ENCODE data around the gene TEKT5.
"Not testable (repeated sequence)": the region's sequence is repeated elsewhere in the genome, so short reads cannot be mapped to it uniquely, and the experiment has no call there.

Gene TEKT5

DNA sequence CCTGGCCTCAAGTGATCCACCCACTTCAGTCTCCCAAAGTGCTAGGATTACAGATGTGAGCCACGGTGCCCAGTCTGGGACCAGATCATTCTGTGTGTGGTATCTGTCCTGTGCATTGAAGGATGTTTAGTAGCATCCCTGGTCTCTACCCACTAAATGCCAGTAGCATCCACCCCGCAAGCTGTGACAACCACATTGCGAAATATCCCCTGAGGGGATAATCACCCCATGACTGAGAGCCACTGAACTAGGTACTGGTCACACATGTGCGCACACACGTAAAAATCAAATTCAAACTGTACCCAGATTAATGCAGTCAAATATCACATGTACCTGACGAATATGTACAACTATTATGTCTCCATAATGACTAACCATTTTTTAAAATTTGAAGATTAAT is 35.8 kb downstream of the TEKT5 start:
- no peak for DNase-seq (ENCODE audit: low read depth)

DNA sequence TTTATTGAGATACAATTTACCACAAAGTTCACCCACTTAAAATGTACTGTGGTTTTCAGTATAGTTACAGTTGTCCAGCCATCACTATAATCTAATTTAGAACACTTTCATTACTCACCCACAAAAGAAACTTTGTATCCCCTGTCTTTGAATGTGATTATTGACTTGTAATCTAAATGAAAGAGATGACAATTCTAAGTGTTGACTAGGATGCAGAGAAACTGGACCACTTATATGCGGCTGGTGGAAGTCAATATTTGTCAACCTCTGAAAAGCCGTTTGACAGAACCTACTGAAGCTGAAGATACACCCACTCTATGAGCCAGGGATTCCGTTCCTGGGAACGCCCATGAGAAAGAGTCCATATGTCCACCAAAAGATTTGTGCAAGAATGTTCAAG is 36.8 kb downstream of the TEKT5 start:
- DNase-seq (ENCODE audit: low read depth): no peak

DNA sequence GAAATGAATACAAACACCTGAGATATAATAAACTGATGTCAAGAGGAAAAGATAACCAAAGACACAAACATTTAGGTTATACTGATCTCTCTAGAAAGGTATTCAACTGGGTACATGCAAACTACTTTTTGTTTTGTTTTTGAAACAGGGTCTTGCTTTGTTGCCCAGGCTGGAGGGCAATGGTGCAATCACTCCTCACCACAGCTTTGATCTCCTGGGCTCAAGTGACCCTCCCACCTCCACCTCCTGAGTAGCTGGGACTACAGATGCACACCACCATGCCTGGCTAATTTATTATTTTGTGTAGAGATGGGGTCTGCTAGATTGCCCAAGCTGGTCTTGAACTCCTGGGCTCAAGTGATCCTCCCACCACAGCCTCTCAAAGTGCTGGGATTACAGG is 38.1 kb downstream of the TEKT5 start:
- no peak for DNase-seq (ENCODE audit: low read depth)

DNA sequence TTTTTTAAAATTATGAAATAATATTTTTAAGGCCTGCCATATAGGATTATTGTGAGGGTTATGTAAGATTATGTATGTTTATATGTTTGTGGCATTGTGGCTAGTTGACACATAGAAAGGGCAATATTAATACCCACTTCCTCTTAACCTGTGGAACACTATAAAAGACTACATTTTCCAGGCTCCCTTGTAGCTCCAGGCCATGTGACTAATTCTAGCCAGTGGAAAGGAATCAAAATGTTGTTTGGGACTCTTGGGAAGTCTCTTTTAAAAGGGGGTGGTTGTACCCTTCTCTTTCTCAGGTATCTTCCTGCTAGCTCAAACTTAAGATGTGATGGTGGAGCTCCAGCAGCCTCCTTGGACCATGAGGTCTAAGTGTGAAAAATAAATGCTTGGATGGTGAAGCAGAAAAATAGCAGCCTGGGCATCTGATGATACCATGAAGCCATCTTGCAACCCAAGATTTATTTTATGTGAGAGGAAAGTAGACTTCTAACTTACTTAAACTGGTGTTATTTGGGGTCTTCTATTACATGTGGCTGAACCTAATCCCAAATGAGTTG is 39.2 kb downstream of the TEKT5 start:
- no peak for DNase-seq (ENCODE audit: low read depth)

DNA sequence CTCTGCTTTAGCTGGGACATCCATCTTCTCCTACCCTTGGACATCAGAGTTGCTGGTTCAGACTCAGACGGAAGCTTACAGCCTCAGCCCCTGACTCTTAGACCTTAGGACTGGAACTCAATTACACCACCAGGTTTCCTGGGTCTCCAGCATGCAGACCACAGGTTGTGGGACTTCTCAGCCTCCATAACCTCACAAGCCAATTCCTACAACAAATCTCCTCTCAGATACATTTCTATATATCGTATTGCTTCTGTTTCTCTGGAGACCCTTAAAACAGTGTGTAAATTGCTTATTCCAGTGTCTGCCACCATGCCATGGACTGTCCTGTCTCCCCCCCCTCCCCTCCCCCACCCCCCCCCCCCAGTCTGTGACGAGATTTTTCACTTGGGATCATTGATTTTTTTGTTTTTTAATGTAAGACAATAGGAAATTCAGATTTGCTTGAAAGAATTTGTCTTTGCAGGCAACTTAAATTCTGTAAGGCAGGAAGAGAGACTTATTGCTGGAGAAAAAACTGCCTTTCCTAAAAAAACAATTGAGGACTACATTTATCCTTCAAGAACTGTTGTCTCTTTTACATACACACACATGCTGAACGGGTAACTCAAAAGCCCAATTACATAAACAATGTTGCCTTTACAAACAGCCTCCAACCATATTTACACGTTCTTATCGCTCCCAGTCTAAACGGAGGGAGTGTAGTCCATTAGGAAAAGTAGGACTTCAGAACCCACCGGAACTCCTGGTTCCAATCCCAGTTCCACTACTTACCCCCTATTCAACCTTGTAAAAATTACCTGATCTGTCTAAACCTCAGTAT is 39.9 kb downstream of the TEKT5 start:
- DNase-seq (ENCODE audit: low read depth): no peak

DNA sequence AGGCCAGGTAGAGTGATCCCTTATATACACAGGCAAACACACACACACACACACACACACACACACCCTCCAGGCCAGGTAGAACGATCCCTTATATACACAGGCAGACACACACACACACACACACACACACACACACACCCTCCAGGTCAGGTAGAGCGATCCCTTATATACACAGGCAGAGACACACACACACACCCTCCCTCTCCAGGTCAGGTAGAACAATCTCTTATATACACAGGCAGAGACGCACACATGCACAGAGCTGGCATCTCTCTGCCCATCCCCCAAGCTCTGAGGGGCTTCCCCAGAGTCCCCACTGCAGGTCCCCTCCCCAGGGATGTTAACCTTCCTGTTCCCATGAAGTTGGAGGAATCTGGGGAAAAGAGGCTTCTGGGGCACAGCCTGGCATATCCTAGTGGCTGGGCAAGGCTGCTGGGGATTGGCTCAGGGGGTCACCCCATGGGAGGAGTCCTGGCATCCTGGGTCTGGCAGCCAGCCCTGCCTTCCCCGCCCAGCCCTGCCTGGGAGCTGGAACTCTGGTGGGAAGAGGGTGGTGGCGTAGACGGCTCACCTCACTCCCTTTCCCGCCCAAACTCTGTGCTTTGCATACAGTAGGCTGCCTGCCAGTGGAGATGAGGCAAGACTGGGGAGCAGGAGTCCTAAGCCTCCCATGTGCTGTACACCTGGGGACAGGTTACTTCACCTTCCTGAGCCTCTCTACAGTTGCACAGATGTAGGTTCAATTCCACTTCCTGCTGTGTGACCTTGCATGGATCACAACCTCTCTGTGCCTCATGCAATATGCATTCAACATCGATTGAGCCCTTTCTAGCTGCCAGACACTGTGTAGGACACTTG is 41.8 kb downstream of the TEKT5 start:
- no peak for DNase-seq (ENCODE audit: low read depth)

DNA sequence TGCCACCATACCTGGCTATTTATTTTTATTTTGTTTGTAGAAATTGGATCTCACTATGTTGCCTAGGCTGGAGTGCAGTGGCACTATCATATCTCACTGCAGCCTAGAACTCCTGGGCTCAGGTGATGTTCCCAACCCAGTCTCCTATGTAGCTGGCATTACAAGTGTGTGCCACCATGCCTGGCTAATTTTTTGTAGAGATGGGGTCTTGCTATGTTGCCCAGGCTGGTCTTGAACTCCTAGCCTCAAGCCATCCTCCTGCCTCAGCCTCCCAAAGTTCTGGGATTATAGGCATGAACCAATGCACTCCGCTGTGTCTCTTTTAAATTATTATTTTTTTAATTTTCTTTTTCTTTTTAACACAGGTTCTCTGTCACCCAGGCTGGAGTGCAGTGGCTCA is 45.6 kb downstream of the TEKT5 start:
- DNase-seq (ENCODE audit: low read depth): not testable (repeated sequence)

DNA sequence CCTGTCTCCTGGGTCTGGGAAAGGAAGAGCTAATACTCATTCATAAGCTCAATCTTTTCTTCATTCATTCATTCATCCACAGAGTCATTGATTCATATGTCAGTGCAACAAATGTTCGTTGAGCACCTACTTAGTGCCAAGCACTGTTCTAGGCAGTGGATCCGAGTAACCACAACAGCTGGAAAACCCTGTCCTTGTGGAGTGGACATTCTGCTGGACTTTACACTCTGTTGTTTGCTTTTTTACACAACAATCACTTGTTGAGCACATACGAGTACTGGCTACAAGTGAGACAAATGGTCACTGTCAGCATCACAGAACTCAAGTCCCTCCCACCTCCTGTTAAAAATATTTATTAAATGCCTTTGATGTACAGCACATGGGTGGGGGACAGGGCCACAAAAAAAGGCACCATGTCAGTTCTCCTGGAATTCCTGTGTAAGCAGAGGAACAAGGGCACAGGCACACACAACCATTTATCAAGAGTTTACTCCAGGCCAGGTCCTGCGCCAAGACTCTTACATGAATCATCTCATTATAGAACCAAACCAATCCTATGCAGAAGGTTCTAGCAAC is 46.9 kb downstream of the TEKT5 start:
- no peak for DNase-seq (ENCODE audit: low read depth)

DNA sequence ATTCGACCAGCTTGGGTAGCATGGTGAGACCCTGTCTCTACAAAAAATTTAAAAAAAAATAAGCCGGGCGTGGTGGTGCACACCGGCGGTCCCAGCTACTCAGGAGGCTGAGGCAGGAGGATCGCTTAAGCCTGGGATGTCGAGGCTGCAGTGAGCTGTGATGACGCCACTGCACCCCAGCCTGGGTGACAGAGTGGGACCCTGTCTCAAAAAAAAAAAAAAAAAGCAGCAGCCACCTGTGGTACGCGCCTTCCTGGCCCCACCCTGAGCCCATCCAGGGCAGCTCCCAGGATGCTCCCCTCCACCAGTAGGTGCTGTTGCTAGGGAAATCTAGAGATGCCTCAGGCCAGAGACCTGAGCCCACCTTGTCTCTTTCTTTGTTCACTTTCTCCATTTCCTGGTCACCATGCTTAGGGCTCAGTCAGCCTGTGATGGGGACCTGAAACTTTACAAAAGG is 47.4 kb downstream of the TEKT5 start:
- DNase-seq (ENCODE audit: low read depth): no peak

DNA sequence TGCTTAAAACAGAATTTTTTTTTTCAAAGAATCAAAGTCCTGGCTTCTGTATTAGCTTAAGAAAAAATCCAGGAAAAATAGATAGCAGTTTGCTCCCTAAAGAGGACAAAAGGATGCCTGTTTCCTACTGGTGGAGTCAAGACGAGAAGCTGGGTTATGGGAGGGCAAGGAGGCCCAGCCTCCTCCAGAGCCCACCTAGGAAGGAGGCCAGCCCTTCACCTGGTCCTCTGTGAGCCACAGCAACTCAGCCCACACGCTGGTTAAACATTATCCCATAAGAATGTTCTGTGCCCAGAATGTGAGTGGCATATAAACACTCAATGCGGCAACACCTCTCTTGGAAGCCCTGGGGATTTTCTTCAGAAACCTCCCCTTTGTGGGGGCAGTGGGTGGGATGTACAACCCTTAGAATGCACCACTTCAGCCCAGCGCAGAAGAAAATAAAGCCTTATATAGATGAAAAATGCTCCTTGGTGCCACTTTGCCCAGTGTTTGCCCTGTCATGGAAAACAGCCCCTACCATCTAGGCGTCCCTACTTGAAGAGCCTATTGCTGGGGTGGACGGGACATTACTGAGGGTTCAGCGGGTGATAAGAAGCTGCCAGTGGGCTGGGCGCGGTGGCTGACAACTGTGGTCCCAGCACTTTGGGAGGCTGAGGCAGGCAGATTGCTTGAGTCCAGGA is 48.0 kb downstream of the TEKT5 start:
- no peak for DNase-seq (ENCODE audit: low read depth)

DNA sequence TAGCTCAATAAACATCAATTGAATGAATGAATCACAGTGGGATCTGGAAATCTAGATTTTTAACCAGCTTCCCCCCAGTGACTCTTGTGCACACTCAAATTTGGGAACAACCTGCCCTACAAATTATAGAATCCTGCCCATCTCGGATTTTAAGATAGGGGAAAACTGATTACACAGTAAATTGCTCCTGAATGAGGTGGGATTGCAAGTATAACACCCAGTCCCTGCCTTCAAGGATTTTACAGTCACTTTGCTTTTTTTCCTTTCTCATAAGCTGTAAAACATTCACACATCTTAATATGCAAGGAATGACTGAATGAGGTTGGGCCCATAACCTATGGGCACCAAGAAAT is 48.5 kb downstream of the TEKT5 start:
- no peak for DNase-seq (ENCODE audit: low read depth)

DNA sequence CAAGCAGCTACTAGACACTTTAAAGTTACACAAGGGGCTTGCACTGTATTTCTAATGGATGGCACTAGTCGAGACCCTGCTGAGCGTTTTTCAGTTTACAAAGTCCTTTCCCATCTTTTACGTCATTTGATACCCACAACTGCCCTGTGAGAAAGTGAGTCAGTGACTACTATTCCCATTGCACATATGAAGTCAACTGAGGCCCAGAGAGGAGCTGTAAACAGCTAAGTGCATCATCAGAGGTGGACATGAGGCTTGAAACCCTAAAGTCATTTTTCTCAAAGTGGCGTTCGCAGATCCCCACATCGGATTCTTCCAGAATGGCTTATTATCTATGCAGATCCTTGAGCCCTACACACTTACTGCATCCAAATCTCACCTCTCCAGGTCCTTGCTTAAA is 50.6 kb downstream of the TEKT5 start:
- no peak for DNase-seq (ENCODE audit: low read depth)

DNA sequence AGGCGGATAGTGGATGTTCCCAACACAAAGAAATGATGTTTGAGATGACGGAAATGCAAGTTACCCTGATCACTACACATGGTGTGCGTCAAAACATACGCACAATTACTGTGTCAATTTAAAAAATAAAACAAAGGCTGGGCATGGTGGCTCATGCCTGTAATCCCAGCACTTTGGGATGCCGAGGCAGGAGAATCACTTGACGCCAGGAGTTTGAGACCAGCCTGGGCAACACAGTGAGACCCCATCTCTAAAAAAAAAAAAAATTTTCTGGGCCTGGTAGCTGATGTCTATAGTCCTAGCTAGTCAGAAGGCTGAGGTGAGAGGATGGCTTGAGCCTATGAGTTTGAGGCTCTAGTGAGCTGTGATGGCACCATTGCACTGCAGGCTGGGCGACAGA is 51.8 kb downstream of the TEKT5 start:
- DNase-seq (ENCODE audit: low read depth): no peak

DNA sequence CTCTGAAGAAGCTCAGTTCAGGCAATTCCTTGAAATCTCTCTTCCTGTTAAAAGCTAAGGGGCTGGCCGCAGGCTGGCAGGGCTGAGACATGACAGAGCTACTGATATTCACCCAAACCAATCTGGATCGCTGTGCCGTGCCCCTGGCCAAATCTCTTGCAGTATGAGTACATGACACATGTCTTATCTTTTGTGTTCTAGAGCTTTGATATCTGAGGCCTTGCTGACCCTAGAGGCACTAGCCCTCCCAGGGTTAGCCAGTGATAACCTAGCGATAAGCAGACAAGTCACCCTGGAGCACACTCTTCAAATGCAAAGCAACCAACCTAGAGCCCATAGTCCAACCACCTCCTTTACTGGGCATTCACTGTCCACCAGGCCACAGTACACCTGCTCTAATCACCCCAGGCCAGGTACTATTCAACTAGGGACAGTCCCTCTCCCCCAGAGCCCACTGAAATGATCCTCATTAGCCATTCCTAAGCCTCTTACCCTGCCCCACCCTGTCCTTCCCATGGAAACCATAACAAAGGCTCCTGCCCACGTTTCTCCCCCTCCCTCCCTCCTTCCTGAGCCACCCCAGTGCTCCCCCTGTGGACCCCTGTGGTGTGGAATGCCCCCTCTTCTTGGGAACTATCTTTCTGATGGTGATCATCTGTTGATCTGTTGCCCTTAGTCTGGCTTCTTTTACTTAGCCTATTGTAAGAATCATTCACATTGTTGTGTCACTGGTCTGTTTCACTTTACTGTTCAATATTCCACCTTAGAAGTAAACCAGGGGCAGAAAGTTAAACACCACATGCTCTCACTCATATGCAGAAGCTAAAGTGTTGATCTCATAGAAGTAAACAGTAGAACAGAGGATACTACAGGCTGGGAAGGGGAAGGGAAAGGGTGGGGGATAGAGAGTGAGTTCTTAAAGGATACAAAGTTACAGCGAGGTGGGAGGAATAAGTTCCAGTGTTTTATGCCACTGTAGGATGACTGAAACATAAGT is 52.5 kb downstream of the TEKT5 start:
- no peak for DNase-seq (ENCODE audit: low read depth)

DNA sequence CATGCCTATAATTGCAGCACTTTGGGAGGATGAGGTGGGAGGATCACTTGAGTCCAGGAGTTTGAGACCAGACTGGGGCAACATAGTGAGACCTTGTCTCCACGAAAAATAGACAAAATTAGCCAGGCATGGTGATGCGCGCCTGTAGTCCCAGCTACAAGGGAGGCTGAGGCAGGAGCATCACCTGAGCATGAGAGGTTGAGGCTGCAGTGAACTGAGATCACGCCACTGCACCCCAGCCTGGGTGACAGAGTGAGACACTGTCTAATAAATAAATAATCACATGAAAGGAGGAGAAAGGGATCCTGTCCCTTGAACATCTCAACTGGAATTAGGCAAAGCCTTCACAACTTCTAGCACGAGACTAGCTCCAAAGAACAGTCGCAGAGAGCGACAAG is 53.2 kb downstream of the TEKT5 start:
- DNase-seq (ENCODE audit: low read depth): no peak

DNA sequence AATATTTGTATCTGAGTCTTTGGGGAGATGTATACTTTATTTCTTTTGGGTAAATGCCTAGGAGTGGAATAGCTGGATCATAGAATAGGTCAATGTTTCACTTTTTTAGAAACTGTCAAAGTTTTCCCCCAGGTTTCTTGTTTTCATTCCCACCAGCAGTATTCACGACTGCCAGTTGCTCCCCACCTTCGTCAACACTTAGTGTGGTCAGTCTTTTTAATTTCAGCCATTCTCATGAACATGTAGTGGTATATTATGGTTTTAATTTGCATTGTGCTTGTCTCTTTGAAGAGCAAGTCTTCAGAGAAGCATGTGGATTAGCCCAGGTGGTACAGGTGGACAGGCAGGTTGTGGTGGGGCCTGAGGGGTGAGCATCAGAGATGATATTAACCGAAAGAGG is 53.8 kb downstream of the TEKT5 start:
- DNase-seq (ENCODE audit: low read depth): no peak

DNA sequence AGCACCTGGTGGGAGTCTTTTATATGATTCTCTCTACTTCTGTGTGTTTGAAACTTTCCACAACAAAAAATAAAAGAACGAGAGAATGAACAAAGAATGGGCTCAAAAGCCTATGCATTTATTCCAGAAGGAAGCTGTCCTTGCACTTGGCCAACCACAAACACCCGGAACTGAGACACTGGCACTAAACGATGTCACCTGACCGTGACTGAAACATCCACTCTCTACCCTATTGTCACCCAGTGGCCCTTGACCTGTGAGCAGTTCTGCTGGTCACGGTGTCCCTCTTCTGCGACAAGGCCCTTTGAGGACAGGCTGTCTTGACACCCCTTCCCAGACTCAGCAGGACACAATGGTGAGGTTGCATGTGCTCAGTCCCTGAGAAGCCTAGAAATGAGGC is 56.6 kb downstream of the TEKT5 start:
- DNase-seq (ENCODE audit: low read depth): no peak

DNA sequence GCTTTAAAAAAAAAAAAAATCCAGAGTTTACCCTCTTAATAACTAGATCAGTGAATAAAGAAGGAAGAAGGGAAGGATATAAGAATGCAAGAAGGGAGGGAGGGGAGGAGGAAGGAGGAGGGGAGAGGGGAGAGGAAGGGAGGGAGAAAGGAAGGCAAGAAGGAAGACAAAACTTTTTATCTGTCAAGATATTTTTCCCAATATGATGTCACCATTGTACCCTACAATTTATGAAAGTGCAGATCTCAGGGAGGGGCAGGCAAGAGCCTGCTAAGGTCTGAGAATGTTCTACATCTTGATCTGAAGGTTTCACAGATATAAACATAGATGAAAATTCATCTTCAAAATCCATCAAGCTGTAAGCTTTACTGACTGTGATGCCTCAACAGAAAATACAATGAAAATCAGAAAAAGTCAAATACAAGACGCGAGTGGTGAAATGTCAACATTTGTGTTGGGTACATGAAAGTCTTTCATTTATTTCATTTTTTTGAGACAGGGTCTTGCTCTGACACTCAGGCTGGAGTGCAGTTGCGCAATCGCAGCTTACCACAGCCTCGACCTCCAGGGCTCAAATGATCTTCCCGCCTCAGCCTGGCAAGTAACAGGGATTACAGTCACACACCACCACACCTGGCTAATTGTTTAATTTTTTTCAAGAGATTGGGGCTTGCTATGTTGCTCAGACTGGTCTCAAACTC is 57.2 kb downstream of the TEKT5 start:
- DNase-seq (ENCODE audit: low read depth): no peak

DNA sequence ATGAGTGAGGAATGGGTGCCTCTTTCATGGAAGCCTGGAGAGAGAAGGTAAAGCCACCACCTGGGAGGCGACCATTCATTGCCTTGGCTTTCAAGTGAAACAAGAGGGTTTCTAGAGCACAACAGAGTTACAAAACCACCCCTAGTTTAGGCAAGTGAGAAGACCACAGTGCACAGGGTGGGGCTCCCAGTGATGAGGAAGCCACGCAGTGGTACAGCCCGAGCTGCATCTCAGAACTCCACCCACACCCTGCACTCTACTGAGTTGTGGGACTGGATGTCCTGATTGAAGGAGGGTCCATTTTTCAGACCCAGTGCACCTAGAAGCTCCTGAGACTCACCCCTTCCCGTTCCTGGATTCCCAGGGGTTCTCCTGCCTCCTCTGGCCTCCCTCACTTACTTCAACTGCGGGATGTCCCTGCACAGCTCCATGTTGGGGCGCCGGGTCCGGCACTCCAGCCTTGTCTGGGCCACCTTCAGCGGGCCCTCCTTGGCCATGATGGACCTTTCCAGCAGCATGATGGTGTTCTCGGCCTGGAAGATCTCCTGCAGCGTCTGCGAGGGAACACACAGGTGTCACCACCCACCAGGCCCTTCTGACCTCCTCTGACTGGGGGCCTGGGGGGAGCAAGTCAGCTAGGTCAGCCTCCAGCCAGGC is 59.2 kb downstream of the TEKT5 start:
- no peak for DNase-seq (ENCODE audit: low read depth)

DNA sequence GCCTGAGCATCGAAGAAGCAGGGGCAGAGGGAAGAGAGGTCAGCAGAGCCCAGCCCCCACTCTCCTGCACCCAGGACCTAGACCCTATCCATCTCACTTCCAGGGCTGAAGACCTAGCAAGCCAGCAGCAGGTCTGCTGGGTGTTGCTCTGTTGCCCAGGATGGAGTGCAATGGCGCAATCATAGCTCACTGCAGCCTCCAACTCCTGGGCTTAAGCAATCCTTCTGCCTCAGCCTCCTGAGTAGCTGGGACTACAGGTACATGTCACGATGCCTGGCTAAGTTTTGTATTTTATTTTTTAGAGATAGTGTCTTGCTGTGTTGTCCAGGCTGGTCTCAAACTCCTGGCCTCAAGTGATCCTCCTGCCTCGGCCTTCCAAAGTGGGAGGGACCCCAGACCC is 61.3 kb downstream of the TEKT5 start:
- DNase-seq (ENCODE audit: low read depth): not testable (repeated sequence)
